SK-N-SH (cell line): ENCODE data around the gene CASZ1. TPM values are rescaled to one million over a fixed set of nuclear protein-coding genes. Genes with fewer than 3 reads are reported as not detected.

ENCODE experiments used
- CTCF ChIA-PET: fragments of 300-600, 350-600 bp; formaldehyde crosslinking; extraction: SDS; loops from one replicate; lab custom pipeline; 2021; lab: Yijun Ruan, JAX
- POLR2A ChIA-PET: fragments of 350-600 bp; sonication (Branson Sonifier 250); formaldehyde crosslinking; extraction: SDS; loops from one replicate; lab custom pipeline; 2020; ENCODE audit warnings: antibody characterized with exemption, inconsistent platforms; lab: Yijun Ruan, JAX
- DNase-seq: peaks from one replicate; pipeline ENCODE4 v3.0.0; 2012
- H2AFZ ChIP-seq: fragments of 200-600 bp; sonication (generic); 2 replicates; pipeline ENCODE4 v1.8.1; 2016; ENCODE audit warnings: antibody characterized with exemption, mild to moderate bottlenecking, low read depth
- H3F3A ChIP-seq: fragments of 200-600 bp; sonication (generic); replicated peaks from 2 replicates; pipeline ENCODE3; 2016; ENCODE audit warnings: antibody characterized with exemption, mild to moderate bottlenecking; ENCODE audit not compliant: insufficient read depth
- H3K27ac ChIP-seq, 2 experiments: fragments of 200-500 bp in 1 of 2; fragments of 200-600 bp in 1 of 2; sonication (Bioruptor generic) in 1 of 2; sonication (generic), shearing (Covaris generic) in 1 of 2; 2 replicates each; pipeline versions ENCODE4 v1.5.1 to v1.6.1; 2014 to 2016; ENCODE audit warnings: low read depth in 2 of 2, inconsistent platforms in 1 of 2, low read length in 1 of 2, mild to moderate bottlenecking in 1 of 2, mixed read lengths in 1 of 2
- H3K27me3 ChIP-seq: fragments of 200-600 bp; sonication (generic), shearing (Covaris generic); 2 replicates; pipeline ENCODE4 v1.6.1; 2016; ENCODE audit warnings: mixed run types; ENCODE audit not compliant: insufficient read depth
- H3K36me3 ChIP-seq, 2 experiments: fragments of 200-500 bp in 1 of 2; fragments of 200-600 bp in 1 of 2; sonication (Bioruptor generic) in 1 of 2; sonication (generic) in 1 of 2; replicated peaks in 1 of 2; 2 replicates each; pipeline versions ENCODE3 to v1.5.1; 2014 to 2016; ENCODE audit warnings: low read length in 1 of 2, mild to moderate bottlenecking in 1 of 2; ENCODE audit not compliant: insufficient read depth in 2 of 2, control insufficient read depth in 1 of 2
- H3K4me1 ChIP-seq, 2 experiments: fragments of 200-500 bp in 1 of 2; fragments of 200-600 bp in 1 of 2; sonication (Bioruptor generic) in 1 of 2; sonication (generic), shearing (Covaris generic) in 1 of 2; 2 replicates each; pipeline versions ENCODE4 v1.5.1 to v1.6.1; 2014 to 2016; ENCODE audit warnings: low read depth in 1 of 2, low read length in 1 of 2, mixed run types in 1 of 2; ENCODE audit not compliant: insufficient read depth in 2 of 2, control insufficient read depth in 1 of 2
- H3K4me2 ChIP-seq: fragments of 200-600 bp; sonication (generic), shearing (Covaris generic); 2 replicates; pipeline ENCODE4 v1.6.1; 2017; ENCODE audit warnings: mixed run types
- H3K4me3 ChIP-seq, 2 experiments: fragments of 200-500 bp in 1 of 2; fragments of 200-600 bp in 1 of 2; sonication (Bioruptor generic) in 1 of 2; sonication (generic), shearing (Covaris generic) in 1 of 2; 2 replicates each; pipeline versions ENCODE4 v1.5.1 to v1.8.1; 2014 to 2016; ENCODE audit warnings: low read depth in 2 of 2, inconsistent platforms in 1 of 2, low read length in 1 of 2, mild to moderate bottlenecking in 1 of 2, mixed read lengths in 1 of 2, moderate library complexity in 1 of 2
- H3K79me2 ChIP-seq: fragments of 200-600 bp; sonication (generic); 2 replicates; pipeline ENCODE4 v1.8.1; 2017; ENCODE audit warnings: mild to moderate bottlenecking; ENCODE audit not compliant: insufficient read depth
- H3K9ac ChIP-seq: fragments of 200-600 bp; sonication (generic); 2 replicates; pipeline ENCODE4 v1.6.1; 2017; ENCODE audit warnings: mixed run types
- H3K9me2 ChIP-seq: fragments of 200-600 bp; sonication (generic); 2 replicates; pipeline ENCODE4 v1.6.1; 2017; ENCODE audit warnings: mixed run types
- H3K9me3 ChIP-seq: fragments of 200-600 bp; sonication (generic); 2 replicates; pipeline ENCODE4 v1.6.1; 2017; ENCODE audit warnings: mixed run types, mild to moderate bottlenecking, moderate library complexity
- H4K20me1 ChIP-seq: fragments of 200-600 bp; sonication (generic); 2 replicates; pipeline ENCODE4 v1.6.1; 2017; ENCODE audit warnings: mild to moderate bottlenecking, mixed run types; ENCODE audit not compliant: insufficient read depth
- CHD2 ChIP-seq: fragments of 150-350 bp; IDR thresholded peaks from 2 replicates; pipeline ENCODE4 v1.6.1; 2018; ENCODE audit warnings: low read length; ENCODE audit not compliant: partially characterized antibody
- SIN3A ChIP-seq: IDR thresholded peaks from 2 replicates; pipeline ENCODE4 v1.6.1; 2012; ENCODE audit warnings: low read depth, mild to moderate bottlenecking, low read length, moderate library complexity, borderline replicate concordance
- WGBS: methylation state at CpG from one replicate; pipeline ENCODE4 v1.1.6; 2017; ENCODE audit warnings: low lambda C conversion rate; 5-methylcytosine and 5-hydroxymethylcytosine counted together
- polyA plus RNA-seq, 3 experiments: library from polyadenylated mRNA; depleted of rRNA; stranded (reverse); fragments of >200 nt; gene quantifications; 2 replicates each; pipeline ENCODE4 v1.2.3, GENCODE V29; 2012
- TF ChIP-seq, protein P1 (sequence below): fragments of 150-350 bp; IDR thresholded peaks from 2 replicates; pipeline ENCODE4 v1.6.1; 2016; ENCODE audit warnings: mild to moderate bottlenecking, low read depth, low read length
- TF ChIP-seq, protein P2 (sequence below): IDR thresholded peaks from 2 replicates; pipeline ENCODE4 v1.6.1; 2012; ENCODE audit warnings: mild to moderate bottlenecking, low read depth, low read length, moderate library complexity
- TF ChIP-seq, protein P3 (sequence below): IDR thresholded peaks from 2 replicates; pipeline ENCODE4 v1.4.0; 2012; ENCODE audit warnings: low read depth, borderline replicate concordance

The CASZ1 gene
- polyA plus RNA-seq, 1 of the 3 experiments (the other 2 are of a cell fraction), result 0.51 TPM

DNA sequence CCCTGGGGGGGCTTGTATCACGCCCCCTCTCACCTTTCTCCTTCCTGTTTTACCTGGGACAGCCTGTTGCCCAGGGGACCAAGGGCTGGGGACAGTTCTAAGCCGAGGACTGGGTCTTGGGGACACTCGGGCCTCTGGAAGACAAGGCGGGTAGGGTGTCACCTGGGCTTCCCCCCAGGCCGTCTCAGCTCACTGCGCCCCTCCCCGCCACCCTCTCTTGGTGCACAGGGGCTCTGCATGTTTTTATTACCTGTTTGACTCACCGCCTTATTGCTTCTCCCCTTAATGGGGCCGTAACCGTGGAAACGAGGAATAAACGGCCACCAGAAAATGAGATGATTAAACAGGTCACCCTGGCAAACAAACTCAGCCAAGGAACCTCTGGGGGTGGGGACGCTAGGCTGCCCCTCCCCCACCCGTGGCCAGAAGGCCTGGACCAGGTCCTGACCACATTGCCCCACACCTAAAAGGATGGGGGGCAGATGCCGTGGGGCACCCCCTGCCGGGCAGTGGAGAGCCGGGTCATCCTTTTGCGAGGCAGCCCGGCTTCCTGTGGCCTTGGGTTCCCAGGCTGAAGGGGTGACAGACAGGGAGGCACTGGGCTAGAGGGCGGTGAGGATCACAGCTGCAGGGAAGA lies 109.9 kb downstream of the CASZ1 start:
- no peak overlapping the region for H3K4me2 ChIP-seq
- no peaks in the 10 kb centered on the region for H3K27me3 ChIP-seq

DNA sequence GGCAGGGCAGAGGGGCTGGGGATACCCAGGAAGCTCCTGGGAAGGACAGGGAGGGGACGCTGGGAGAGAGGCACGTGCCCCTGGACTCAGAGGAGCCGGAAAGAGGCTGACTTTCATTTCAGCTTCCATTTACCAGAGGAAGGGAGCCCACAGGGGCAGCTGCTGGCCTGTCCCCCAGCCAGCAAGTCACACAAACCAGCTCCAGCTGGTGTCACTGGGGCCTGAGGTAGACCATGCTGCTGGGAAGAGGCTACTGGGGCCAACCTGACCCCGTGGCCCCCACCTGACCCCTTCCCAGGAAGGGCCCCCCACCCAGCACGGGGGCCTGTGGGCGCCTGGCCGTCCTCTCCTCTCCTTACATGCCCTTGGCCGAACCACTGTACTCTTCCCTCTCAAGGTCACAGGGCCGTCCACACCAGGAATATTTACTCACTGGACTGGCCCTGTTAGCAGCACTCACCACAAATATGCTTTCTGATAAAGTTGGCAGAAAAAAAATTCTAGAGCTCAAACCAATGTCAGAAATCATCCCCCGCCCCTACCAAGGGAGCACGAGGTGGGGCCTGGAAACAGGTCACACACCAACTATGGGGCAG lies 110.5 kb downstream of the CASZ1 start:
- CTCF ChIA-PET, result interaction anchor here (1.3 kb wide), 2 partner anchors 10 to 180 kb away, joined by 4 to 6 read pairs; no protein-coding TSS in a partner anchor
- no peak for DNase-seq

More for the DNA sequence above, 109.9 kb downstream of the CASZ1 start:
- 79% methylated on average over 11 of the region's 20 CpGs for WGBS
- no peak overlapping the region for H3K9ac ChIP-seq
- POLR2A ChIA-PET, result no interaction called here
- no peak for DNase-seq
- CTCF ChIA-PET, result interaction anchor here (1.3 to 3.6 kb wide), 2 partner anchors 180 kb away, joined by 6 to 15 read pairs; no protein-coding TSS in a partner anchor
- TF ChIP-seq CHD2, result peak; percentile 12
- TF ChIP-seq, protein P1, sequence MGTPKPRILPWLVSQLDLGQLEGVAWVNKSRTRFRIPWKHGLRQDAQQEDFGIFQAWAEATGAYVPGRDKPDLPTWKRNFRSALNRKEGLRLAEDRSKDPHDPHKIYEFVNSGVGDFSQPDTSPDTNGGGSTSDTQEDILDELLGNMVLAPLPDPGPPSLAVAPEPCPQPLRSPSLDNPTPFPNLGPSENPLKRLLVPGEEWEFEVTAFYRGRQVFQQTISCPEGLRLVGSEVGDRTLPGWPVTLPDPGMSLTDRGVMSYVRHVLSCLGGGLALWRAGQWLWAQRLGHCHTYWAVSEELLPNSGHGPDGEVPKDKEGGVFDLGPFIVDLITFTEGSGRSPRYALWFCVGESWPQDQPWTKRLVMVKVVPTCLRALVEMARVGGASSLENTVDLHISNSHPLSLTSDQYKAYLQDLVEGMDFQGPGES, result no peak
- no peak overlapping the region for H3K27ac ChIP-seq
- peaks cover 6 to 20% of the 10 kb centered on the region in 2 experiments; a peak in 2 of 4 replicates for H3K4me1 ChIP-seq
- H3K36me3 ChIP-seq, result no peaks in the 10 kb centered on the region
- no peak overlapping the region for H3K4me3 ChIP-seq
- H2AFZ ChIP-seq, result no peak overlapping the region
- H3K9me3 ChIP-seq, result no peaks in the 10 kb centered on the region
- H3F3A ChIP-seq, result no peaks in the 10 kb centered on the region
- H3K9me2 ChIP-seq, result no peaks in the 10 kb centered on the region
- no peaks in the 10 kb centered on the region for H3K79me2 ChIP-seq
- no peaks in the 10 kb centered on the region for H4K20me1 ChIP-seq

More for the DNA sequence above, 110.5 kb downstream of the CASZ1 start:
- TF ChIP-seq SIN3A, result no peak
- TF ChIP-seq, protein P2, sequence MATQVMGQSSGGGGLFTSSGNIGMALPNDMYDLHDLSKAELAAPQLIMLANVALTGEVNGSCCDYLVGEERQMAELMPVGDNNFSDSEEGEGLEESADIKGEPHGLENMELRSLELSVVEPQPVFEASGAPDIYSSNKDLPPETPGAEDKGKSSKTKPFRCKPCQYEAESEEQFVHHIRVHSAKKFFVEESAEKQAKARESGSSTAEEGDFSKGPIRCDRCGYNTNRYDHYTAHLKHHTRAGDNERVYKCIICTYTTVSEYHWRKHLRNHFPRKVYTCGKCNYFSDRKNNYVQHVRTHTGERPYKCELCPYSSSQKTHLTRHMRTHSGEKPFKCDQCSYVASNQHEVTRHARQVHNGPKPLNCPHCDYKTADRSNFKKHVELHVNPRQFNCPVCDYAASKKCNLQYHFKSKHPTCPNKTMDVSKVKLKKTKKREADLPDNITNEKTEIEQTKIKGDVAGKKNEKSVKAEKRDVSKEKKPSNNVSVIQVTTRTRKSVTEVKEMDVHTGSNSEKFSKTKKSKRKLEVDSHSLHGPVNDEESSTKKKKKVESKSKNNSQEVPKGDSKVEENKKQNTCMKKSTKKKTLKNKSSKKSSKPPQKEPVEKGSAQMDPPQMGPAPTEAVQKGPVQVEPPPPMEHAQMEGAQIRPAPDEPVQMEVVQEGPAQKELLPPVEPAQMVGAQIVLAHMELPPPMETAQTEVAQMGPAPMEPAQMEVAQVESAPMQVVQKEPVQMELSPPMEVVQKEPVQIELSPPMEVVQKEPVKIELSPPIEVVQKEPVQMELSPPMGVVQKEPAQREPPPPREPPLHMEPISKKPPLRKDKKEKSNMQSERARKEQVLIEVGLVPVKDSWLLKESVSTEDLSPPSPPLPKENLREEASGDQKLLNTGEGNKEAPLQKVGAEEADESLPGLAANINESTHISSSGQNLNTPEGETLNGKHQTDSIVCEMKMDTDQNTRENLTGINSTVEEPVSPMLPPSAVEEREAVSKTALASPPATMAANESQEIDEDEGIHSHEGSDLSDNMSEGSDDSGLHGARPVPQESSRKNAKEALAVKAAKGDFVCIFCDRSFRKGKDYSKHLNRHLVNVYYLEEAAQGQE, result no peak
- TF ChIP-seq, protein P3, sequence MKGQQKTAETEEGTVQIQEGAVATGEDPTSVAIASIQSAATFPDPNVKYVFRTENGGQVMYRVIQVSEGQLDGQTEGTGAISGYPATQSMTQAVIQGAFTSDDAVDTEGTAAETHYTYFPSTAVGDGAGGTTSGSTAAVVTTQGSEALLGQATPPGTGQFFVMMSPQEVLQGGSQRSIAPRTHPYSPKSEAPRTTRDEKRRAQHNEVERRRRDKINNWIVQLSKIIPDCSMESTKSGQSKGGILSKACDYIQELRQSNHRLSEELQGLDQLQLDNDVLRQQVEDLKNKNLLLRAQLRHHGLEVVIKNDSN, result no peak
- H3K27ac ChIP-seq, result no peak overlapping the region; a peak in 1 of 4 replicates
- H3K9me2 ChIP-seq, result no peaks in the 10 kb centered on the region
- POLR2A ChIA-PET, result interaction anchor here (0.6 kb wide), 1 partner anchor 11 kb away, joined by 3 read pairs; no protein-coding TSS in a partner anchor
- H3K36me3 ChIP-seq, result no peaks in the 10 kb centered on the region
- WGBS, result 72% methylated on average over 11 of the region's 11 CpGs
- no peaks in the 10 kb centered on the region for H4K20me1 ChIP-seq
- no peak overlapping the region for H3K9ac ChIP-seq
- H3K27me3 ChIP-seq, result no peaks in the 10 kb centered on the region
- H3K4me2 ChIP-seq, result no peak overlapping the region
- H3F3A ChIP-seq, result no peaks in the 10 kb centered on the region
- no peak overlapping the region for H2AFZ ChIP-seq
- H3K79me2 ChIP-seq, result no peaks in the 10 kb centered on the region
- H3K4me1 ChIP-seq, result peaks cover 3 to 24% of the 10 kb centered on the region in 2 experiments; a peak in 2 of 4 replicates
- H3K4me3 ChIP-seq, result no peak overlapping the region
- H3K9me3 ChIP-seq, result no peaks in the 10 kb centered on the region
